H1 (cell line): ENCODE results near the gene RNF114. TPM values are rescaled to one million over a fixed set of nuclear protein-coding genes. Genes with fewer than 3 reads are reported as not detected.

ENCODE experiments used
- CTCF ChIA-PET: fragments of 300-600 bp; sonication (Branson Sonifier 250); formaldehyde crosslinking; loops from one replicate; lab custom pipeline; 2021; ENCODE audit not compliant: partially characterized antibody; lab: Charles Lee
- POLR2A ChIA-PET: fragments of 300-600 bp; sonication (Branson Sonifier 250); formaldehyde crosslinking; loops from one replicate; lab custom pipeline; 2021; ENCODE audit warnings: inconsistent platforms; ENCODE audit not compliant: partially characterized antibody; lab: Charles Lee
- DNase-seq, 2 experiments: peaks; one replicate each; pipeline versions ENCODE4 v3.0.0 to v3.0.0-alpha.2; 2010 to 2022; ENCODE audit warnings: low spot score in 2 of 2, low read depth in 1 of 2, mixed read lengths in 1 of 2
- FAIRE-seq: peaks from 2 replicates; lab custom pipeline; 2011; peaks lifted over from hg19 to GRCh38; lab: Jason Lieb, UNC
- H2AFZ ChIP-seq: 2 replicates; pipeline ENCODE4 v1.8.1; 2012; ENCODE audit warnings: low read length, inconsistent platforms
- H2AK5ac ChIP-seq: 2 replicates; pipeline ENCODE4 v1.6.1; 2013; ENCODE audit warnings: low read depth, low read length
- H2BK120ac ChIP-seq: replicated peaks from 2 replicates; pipeline ENCODE3; 2013; ENCODE audit warnings: low read depth, low read length, inconsistent platforms
- H2BK12ac ChIP-seq: 2 replicates; pipeline ENCODE4 v1.6.1; 2013; ENCODE audit warnings: low read depth, low read length
- H2BK15ac ChIP-seq: 2 replicates; pipeline ENCODE4 v1.6.1; 2013; ENCODE audit warnings: low read length
- H2BK20ac ChIP-seq: 2 replicates; pipeline ENCODE4 v1.6.1; 2013; ENCODE audit warnings: low read length
- H2BK5ac ChIP-seq: 2 replicates; pipeline ENCODE4 v1.6.1; 2013; ENCODE audit warnings: low read depth, low read length
- H3K14ac ChIP-seq: 2 replicates; pipeline ENCODE4 v1.6.1; 2013; ENCODE audit warnings: inconsistent platforms; ENCODE audit not compliant: insufficient read length
- H3K18ac ChIP-seq: 2 replicates; pipeline ENCODE4 v1.6.1; 2013; ENCODE audit warnings: low read length; ENCODE audit errors: extremely low read depth
- H3K23ac ChIP-seq: 2 replicates; pipeline ENCODE4 v1.6.1; 2013; ENCODE audit warnings: inconsistent platforms; ENCODE audit not compliant: insufficient read length
- H3K23me2 ChIP-seq: 2 replicates; pipeline ENCODE4 v1.6.1; 2013; ENCODE audit warnings: low read depth, low read length
- H3K27ac ChIP-seq: 2 replicates; pipeline ENCODE4 v1.6.1; 2011; ENCODE audit warnings: low read depth, low read length, inconsistent platforms
- H3K27me3 ChIP-seq, 4 experiments: replicated peaks in 1 of 4; 1 replicate in 1 of 4; 2 replicates in 3 of 4; pipeline versions ENCODE4 v1.6.1 to v1.8.1; 2011 to 2013; ENCODE audit warnings: low read length in 3 of 4, mild to moderate bottlenecking in 3 of 4, inconsistent platforms in 2 of 4, mixed read lengths in 2 of 4, moderate library complexity in 1 of 4; ENCODE audit not compliant: control insufficient read depth in 3 of 4, insufficient read depth in 3 of 4; ENCODE audit errors: extremely low read depth in 1 of 4
- H3K36me3 ChIP-seq, 4 experiments: 2 replicates each; pipeline versions ENCODE4 v1.6.1 to v1.8.1; 2011 to 2013; ENCODE audit warnings: mild to moderate bottlenecking in 4 of 4, low read length in 3 of 4, moderate library complexity in 2 of 4, control low read depth in 1 of 4, inconsistent platforms in 1 of 4; ENCODE audit not compliant: insufficient read depth in 4 of 4, control insufficient read depth in 2 of 4
- H3K4ac ChIP-seq: replicated peaks from 2 replicates; pipeline ENCODE3; 2013; ENCODE audit warnings: low read length, low read depth, mixed read lengths, inconsistent platforms; ENCODE audit not compliant: insufficient read length
- H3K4me1 ChIP-seq, 4 experiments: replicated peaks in 1 of 4; 1 replicate in 1 of 4; 2 replicates in 3 of 4; pipeline versions ENCODE4 v1.6.1 to v1.8.1; 2011 to 2013; ENCODE audit warnings: low read length in 3 of 4, inconsistent platforms in 2 of 4, mixed read lengths in 1 of 4; ENCODE audit not compliant: insufficient read depth in 4 of 4, control insufficient read depth in 3 of 4
- H3K4me2 ChIP-seq, 2 experiments: 2 replicates each; pipeline versions ENCODE4 v1.6.1 to v1.8.1; 2011 to 2013; ENCODE audit warnings: low read depth in 2 of 2, low read length in 2 of 2, control low read depth in 1 of 2, inconsistent platforms in 1 of 2, mild to moderate bottlenecking in 1 of 2; ENCODE audit not compliant: insufficient read depth in 1 of 2
- H3K4me3 ChIP-seq, 4 experiments: fragments of 200-600, 300-600 bp in 1 of 4; sonication (generic), shearing (Covaris generic), sonication (Bioruptor Twin) in 1 of 4; 2 replicates each; pipeline versions ENCODE4 v1.5.1 to v1.8.1; 2011 to 2016; ENCODE audit warnings: low read length in 4 of 4, low read depth in 3 of 4, control low read depth in 2 of 4, inconsistent platforms in 2 of 4, mild to moderate bottlenecking in 2 of 4, mixed read lengths in 1 of 4, moderate library complexity in 1 of 4; ENCODE audit not compliant: insufficient read depth in 2 of 4; ENCODE audit errors: extremely low read depth in 1 of 4
- H3K56ac ChIP-seq: replicated peaks from 2 replicates; pipeline ENCODE3; 2013; ENCODE audit warnings: low read depth, mild to moderate bottlenecking, mixed read lengths, low read length, inconsistent platforms; ENCODE audit not compliant: insufficient read length
- H3K79me1 ChIP-seq: 2 replicates; pipeline ENCODE4 v1.6.1; 2013; ENCODE audit warnings: low read depth, low read length, control low read depth
- H3K79me2 ChIP-seq, 2 experiments: 2 replicates each; pipeline versions ENCODE4 v1.6.1 to v1.8.1; 2012 to 2013; ENCODE audit warnings: low read length in 2 of 2, mild to moderate bottlenecking in 2 of 2, inconsistent platforms in 1 of 2; ENCODE audit not compliant: insufficient read depth in 2 of 2, control insufficient read depth in 1 of 2
- H3K9ac ChIP-seq, 4 experiments: replicated peaks in 1 of 4; 1 replicate in 1 of 4; 2 replicates in 3 of 4; pipeline versions ENCODE4 v1.6.1 to v1.8.1; 2011 to 2013; ENCODE audit warnings: low read depth in 3 of 4, low read length in 3 of 4, control low read depth in 2 of 4, mild to moderate bottlenecking in 2 of 4, moderate library complexity in 2 of 4, inconsistent platforms in 1 of 4; ENCODE audit errors: extremely low read depth in 1 of 4
- H3K9me3 ChIP-seq, 2 experiments: 2 replicates each; pipeline versions ENCODE4 v1.6.1 to v1.8.1; 2012 to 2013; ENCODE audit warnings: mild to moderate bottlenecking in 2 of 2, moderate library complexity in 2 of 2, control low read depth in 1 of 2, inconsistent platforms in 1 of 2, low read depth in 1 of 2, low read length in 1 of 2, mixed read lengths in 1 of 2; ENCODE audit not compliant: insufficient read depth in 2 of 2
- H4K20me1 ChIP-seq, 2 experiments: replicated peaks in 1 of 2; 2 replicates each; pipeline versions ENCODE3 to v1.8.1; 2011 to 2013; ENCODE audit warnings: inconsistent platforms in 2 of 2, low read length in 2 of 2, mild to moderate bottlenecking in 1 of 2; ENCODE audit not compliant: insufficient read depth in 2 of 2, control insufficient read depth in 1 of 2
- H4K5ac ChIP-seq: 2 replicates; pipeline ENCODE4 v1.6.1; 2013; ENCODE audit warnings: low read length, low read depth, mixed read lengths, inconsistent platforms; ENCODE audit not compliant: insufficient read length
- H4K8ac ChIP-seq: 2 replicates; pipeline ENCODE4 v1.8.0; 2013; ENCODE audit warnings: mild to moderate bottlenecking, moderate library complexity, low read length, inconsistent platforms; ENCODE audit not compliant: insufficient read depth; ENCODE audit errors: extremely low read depth
- H4K91ac ChIP-seq: replicated peaks from 2 replicates; pipeline ENCODE3; 2013; ENCODE audit warnings: low read length, mixed read lengths, inconsistent platforms; ENCODE audit not compliant: insufficient read length
- BACH1 ChIP-seq: IDR thresholded peaks from 2 replicates; pipeline ENCODE4 v1.6.1; 2012; ENCODE audit warnings: low read length, improper control_type of control experiment
- BCL11A ChIP-seq, 2 experiments: IDR thresholded peaks; one replicate each; pipeline ENCODE4 v1.6.1; 2011; ENCODE audit warnings: low read depth in 2 of 2, low read length in 2 of 2, mild to moderate bottlenecking in 2 of 2
- EZH2 ChIP-seq: fragments of 200-600 bp; sonication (generic); IDR thresholded peaks from 2 replicates; pipeline ENCODE4 v1.7.1; 2012; ENCODE audit warnings: low read depth, mild to moderate bottlenecking, moderate library complexity, low read length, inconsistent platforms; ENCODE audit not compliant: severe bottlenecking
- NANOG ChIP-seq: IDR thresholded peaks from 2 replicates; pipeline ENCODE4 v1.6.1; 2011; ENCODE audit warnings: low read length, low read depth, mild to moderate bottlenecking, inconsistent platforms; ENCODE audit not compliant: insufficient read depth, poor library complexity, severe bottlenecking
- NRF1 ChIP-seq: IDR thresholded peaks from 2 replicates; pipeline ENCODE4 v1.6.1; 2011; ENCODE audit warnings: mild to moderate bottlenecking, low read depth, low read length, improper control_type of control experiment
- POU5F1 ChIP-seq: IDR thresholded peaks from 2 replicates; pipeline ENCODE4 v1.6.1; 2011; ENCODE audit warnings: low read depth, mild to moderate bottlenecking, low read length, moderate library complexity
- SP1 ChIP-seq: IDR thresholded peaks from 2 replicates; pipeline ENCODE4 v1.6.1; 2011; ENCODE audit warnings: low read depth, low read length
- TCF12 ChIP-seq: IDR thresholded peaks from 2 replicates; pipeline ENCODE4 v1.6.1; 2011; ENCODE audit warnings: low read depth, mild to moderate bottlenecking, low read length
- TEAD4 ChIP-seq: IDR thresholded peaks from 2 replicates; pipeline ENCODE4 v1.6.1; 2012; ENCODE audit warnings: low read depth, low read length, inconsistent platforms, mixed read lengths
- WGBS, 2 experiments: shearing (Covaris generic) in 1 of 2; methylation state at CpG; one replicate each; pipeline versions ENCODE4 v1.1.6 to v1.1.7; 2013 to 2015; ENCODE audit warnings: low lambda C conversion rate in 2 of 2, mixed read lengths in 2 of 2, inconsistent platforms in 1 of 2, low coverage in 1 of 2, missing lambda C conversion rate in 1 of 2; ENCODE audit not compliant: insufficient replicate concordance in 2 of 2, insufficient coverage in 1 of 2, insufficient read length in 1 of 2; ENCODE audit errors: extremely low coverage in 1 of 2, missing lambda C conversion rate in 1 of 2; 5-methylcytosine and 5-hydroxymethylcytosine counted together
- polyA plus RNA-seq, 7 experiments: library from polyadenylated mRNA; depleted of rRNA in 3 of 7; stranded (reverse) in 5 of 7; unstranded in 2 of 7; fragments of >200 nt in 5 of 7; fragments of 200-250 nt in 2 of 7; gene quantifications; 1 replicate in 5 of 7; 2 replicates in 1 of 7; 4 replicates in 1 of 7; pipeline versions ENCODE4 v1.2.1 to v1.2.3, GENCODE V29; 2011 to 2013; ENCODE audit warnings: missing spikeins in 2 of 7, mixed read lengths in 2 of 7
- total RNA-seq: library from RNA; stranded (reverse); fragmentation: NEBNext Ultra II Directional; extraction: Animal tissue kit (Norgen Biotek cat#: 25700); gene quantifications from 2 replicates; pipeline ENCODE4 v1.2.1, GENCODE V29; 2021
- TF ChIP-seq, protein P1 (sequence below): IDR thresholded peaks from 2 replicates; pipeline ENCODE4 v1.6.1; 2012; ENCODE audit warnings: inconsistent platforms

RNF114 gene
- total and polyA plus RNA-seq, 2 of the 8 experiments (the other 6 are each of a cell fraction or from before 2014, with no cell fraction given) = 81.7 to 89.9 TPM

- no peak overlapping the region for H2AK5ac ChIP-seq
- H4K91ac ChIP-seq = no peak overlapping the region
- peaks cover 0 to 25% (median 0%) of the 10 kb centered on the region in 4 experiments; a peak in 1 of 8 replicates for H3K36me3 ChIP-seq
- POLR2A ChIA-PET = interaction anchor here (0.8 to 15.6 kb wide), 7 partner anchors 9 to 94 kb away, joined by 3 to 287 read pairs (median 5); no protein-coding TSS in a partner anchor
- H2BK15ac ChIP-seq = 0 out of 2 replicates have a peak overlapping the region, but pooled peaks have one; percentile 61
- H3K14ac ChIP-seq = no peak overlapping the region
- no peak overlapping the region for H3K27ac ChIP-seq
- 0 out of 8 replicates have a peak overlapping the region, but pooled peaks of 1 of the 4 experiments have one; percentile 33 for H3K4me3 ChIP-seq
- H3K79me1 ChIP-seq = peaks cover 2% of the 10 kb centered on the region; the same call in 1 of the 2 replicates
- no peak overlapping the region for H2BK120ac ChIP-seq
- H3K4me2 ChIP-seq = peak overlapping the region; percentile 18 to 50; a peak in 3 of 4 replicates
- WGBS, 2 experiments = 90% methylated on average over 3 of the region's 4 CpGs; no CpG with 5 or more reads in 1 of the 2 experiments
- peaks cover 0 to 8% of the 10 kb centered on the region in 2 experiments; a peak in 2 of 4 replicates for H3K79me2 ChIP-seq
- peaks cover 20 to 66% (median 54%) of the 10 kb centered on the region in 4 experiments for H3K4me1 ChIP-seq
- H2BK5ac ChIP-seq = no peak overlapping the region
- H2BK12ac ChIP-seq = no peak overlapping the region
- no peak overlapping the region for H3K56ac ChIP-seq
- DNase-seq (no peak), FAIRE-seq (no peak)
- peaks cover 0 to 16% (median 13%) of the 10 kb centered on the region in 4 experiments; a peak in 6 of 7 replicates for H3K27me3 ChIP-seq
- H3K9me3 ChIP-seq = no peaks in the 10 kb centered on the region
- TF ChIP-seq SP1 = no peak
- no peak for TF ChIP-seq TCF12
- TF ChIP-seq POU5F1 = no peak
- TF ChIP-seq TEAD4 = no peak
- no peak for TF ChIP-seq BCL11A (IDR thresholded peaks at IDR 0.05; ENCODE audit: low read depth in 2 of 2, low read length in 2 of 2)
- no peak for TF ChIP-seq BACH1
- TF ChIP-seq, protein P1, sequence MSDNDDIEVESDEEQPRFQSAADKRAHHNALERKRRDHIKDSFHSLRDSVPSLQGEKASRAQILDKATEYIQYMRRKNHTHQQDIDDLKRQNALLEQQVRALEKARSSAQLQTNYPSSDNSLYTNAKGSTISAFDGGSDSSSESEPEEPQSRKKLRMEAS = no peak
- no peak for TF ChIP-seq NRF1
- no peak for TF ChIP-seq NANOG
- TF ChIP-seq EZH2 = no peak
- H2BK20ac ChIP-seq = no peak overlapping the region
- H3K23ac ChIP-seq = no peak overlapping the region
- no peak overlapping the region for H2AFZ ChIP-seq
- peaks cover 2 to 4% of the 10 kb centered on the region in 2 experiments for H4K20me1 ChIP-seq
- H3K18ac ChIP-seq = no peak overlapping the region
- no peak overlapping the region for H3K9ac ChIP-seq
- H3K23me2 ChIP-seq = peaks cover 12% of the 10 kb centered on the region; the same call in 1 of the 2 replicates
- H4K8ac ChIP-seq = no peak overlapping the region
- CTCF ChIA-PET = interaction anchor here (0.6 to 21.7 kb wide), 6 partner anchors 10 to 185 kb away, joined by 3 to 514 read pairs (median 3); no protein-coding TSS in a partner anchor
- H4K5ac ChIP-seq = no peak overlapping the region
- H3K4ac ChIP-seq = no peak overlapping the region
Observed at GRCh38 chr20:49986049-49986448, 49.9 kb downstream of the RNF114 start.
